Medulla oblongata (tissue), 1 donor: ENCODE results near the gene TNNT1.

Experiments used
- DNase-seq: peaks from one replicate; pipeline ENCODE4 v3.0.0-alpha.2; 2015; ENCODE audit errors: extremely low spot score

TNNT1 gene

GRCh38 chr19:55089342-55089944, 59.6 kb downstream of the TNNT1 start:
- no peak for DNase-seq

GRCh38 chr19:55088543-55089341, 60.3 kb downstream of the TNNT1 start:
- peak; percentile 71 for DNase-seq

GRCh38 chr19:55088021-55088451, 61.0 kb downstream of the TNNT1 start:
- no peak for DNase-seq

DNA sequence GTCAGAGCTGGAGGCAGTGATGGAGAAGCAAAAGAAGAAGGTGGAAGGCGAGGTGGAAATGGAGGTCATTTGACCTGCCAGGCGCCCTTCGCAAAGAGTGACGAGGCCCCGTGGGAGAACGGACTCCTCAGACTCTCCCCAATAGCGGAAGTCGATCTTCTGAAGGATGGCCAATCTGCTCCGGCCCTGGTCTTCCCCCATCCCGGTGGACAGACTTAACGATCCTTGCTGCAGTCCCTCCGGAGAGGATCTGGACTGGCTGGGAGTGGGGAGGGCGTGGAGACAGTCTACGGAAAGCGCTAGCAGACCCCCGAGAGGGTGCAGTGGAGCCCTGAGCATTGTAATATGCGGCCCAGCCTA, 61.5 kb downstream of the TNNT1 start:
- DNase-seq: no peak

- peak; percentile 78 for DNase-seq
These were observed 62.1 kb downstream of the TNNT1 start for GRCh38 chr19:55086730-55087541.

DNA sequence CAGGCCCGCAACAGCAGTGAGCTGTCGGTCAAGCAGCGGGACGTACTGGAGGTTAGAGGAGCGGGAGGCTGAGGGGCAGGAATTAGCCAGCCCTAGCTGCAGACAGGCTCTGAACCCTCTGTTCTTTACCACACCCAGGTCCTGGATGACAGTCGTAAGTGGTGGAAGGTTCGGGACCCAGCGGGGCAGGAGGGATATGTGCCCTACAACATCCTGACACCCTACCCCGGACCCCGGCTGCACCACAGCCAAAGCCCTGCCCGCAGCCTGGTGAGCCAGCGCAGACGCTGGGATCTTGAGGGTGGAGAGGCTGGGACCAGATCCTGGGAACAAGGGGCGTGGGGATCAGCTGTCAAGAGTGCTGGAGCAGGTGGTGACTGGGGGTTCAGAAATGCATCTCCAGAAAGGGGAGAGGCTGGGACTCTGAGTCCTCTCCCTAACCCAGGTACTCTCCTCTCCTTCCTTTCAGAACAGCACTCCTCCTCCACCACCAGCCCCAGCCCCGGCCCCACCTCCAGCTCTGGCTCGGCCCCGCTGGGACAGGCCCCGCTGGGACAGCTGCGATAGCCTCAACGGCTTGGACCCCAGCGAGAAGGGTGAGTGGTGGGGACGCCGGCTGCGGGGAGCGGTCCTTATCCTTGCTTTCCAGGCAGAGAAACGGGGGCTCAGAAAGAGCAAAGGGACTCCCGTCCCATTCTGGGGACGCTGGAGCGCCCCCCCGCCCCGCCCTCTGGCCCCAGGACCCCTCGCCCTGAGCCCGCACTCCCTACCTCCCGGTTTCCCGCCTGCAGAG, 62.9 kb downstream of the TNNT1 start:
- no peak for DNase-seq

DNA sequence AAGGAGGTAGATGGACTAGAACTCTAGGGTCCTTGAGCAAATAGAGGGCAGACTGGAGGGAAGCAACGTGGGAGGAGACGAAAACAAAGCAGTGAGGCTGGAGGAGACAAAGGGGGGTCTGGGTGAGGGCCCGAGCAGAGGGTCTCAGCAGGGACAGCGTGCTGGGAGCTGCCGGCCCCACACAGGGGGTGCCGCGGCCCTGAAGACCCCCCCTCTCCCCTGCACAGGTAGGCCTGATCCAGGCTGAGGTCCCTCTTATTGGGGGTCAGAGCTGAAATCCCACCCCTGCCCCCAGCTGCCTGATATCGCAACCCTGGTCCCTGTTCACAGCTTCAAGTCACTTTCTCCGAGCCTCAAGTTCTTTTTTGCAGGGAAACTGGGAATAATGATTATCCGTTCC, 64.6 kb downstream of the TNNT1 start:
- DNase-seq: no peak

DNA sequence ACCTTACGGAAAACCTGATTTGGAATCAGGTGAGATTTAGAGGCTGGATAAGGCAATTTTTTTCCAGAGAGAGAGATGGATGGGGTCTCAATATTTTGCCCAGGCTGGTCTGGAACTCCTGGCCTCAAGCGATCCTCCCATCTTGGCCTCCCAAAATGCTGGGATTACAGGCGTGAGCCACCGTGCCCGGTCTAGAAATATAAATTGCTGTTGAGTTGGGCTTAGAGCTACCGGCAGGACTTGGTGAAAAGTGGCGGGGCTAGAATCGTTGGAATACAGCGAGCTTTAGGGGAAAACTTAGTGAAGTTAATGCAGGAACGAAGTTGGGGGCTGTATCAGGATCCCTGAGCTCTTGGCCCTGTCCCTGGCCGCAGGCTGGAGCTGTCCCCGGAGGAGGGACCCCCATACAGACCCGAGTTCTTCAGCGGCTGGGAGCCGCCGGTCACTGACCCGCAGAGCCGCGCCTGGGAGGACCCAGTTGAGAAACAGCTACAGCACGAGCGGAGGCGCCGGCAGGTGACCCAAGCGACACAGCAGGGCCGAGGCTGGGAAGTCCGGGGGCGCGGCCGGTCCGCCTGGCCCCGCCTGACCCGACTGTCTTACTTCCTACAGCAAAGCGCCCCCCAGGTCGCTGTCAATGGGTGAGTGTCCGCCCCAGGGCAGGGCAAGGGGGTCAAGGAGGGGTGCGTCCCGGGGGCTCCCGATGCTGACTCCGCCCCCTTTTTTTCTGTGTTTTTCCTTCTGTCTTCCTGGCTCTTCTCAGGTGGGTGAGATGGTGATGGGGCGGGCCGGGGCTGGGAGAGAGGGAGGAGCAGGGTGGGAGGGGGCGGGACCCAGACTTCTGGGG, 65.8 kb downstream of the TNNT1 start:
- no peak for DNase-seq
